HepG2 (cell line): ENCODE results near the gene CIAO2B. TPM values are rescaled to one million over a fixed set of nuclear protein-coding genes. Genes with fewer than 3 reads are reported as not detected.

Experiments
- ATF2 ChIP-seq: sonication (generic); formaldehyde crosslinking; IDR thresholded peaks from 2 replicates; pipeline ENCODE4 v1.4.0; 2020; ENCODE audit warnings: missing genetic modification reagents
- DMAP1 ChIP-seq: IDR thresholded peaks from 2 replicates; pipeline ENCODE4 v1.6.1; 2016
- FOXA1 ChIP-seq, 2 experiments: fragments of 450-650 bp in 1 of 2; sonication (generic) in 1 of 2; formaldehyde crosslinking in 1 of 2; IDR thresholded peaks; 2 replicates each; pipeline versions ENCODE4 v1.4.0 to v1.6.1; 2016 to 2020; ENCODE audit warnings: missing genetic modification reagents in 1 of 2
- FOXP1 ChIP-seq, 2 experiments: fragments of 450-650 bp in 1 of 2; IDR thresholded peaks; 2 replicates each; pipeline ENCODE4 v1.6.1; 2017 to 2018; ENCODE audit warnings: antibody characterized with exemption in 1 of 2
- HMG20B ChIP-seq: conservative IDR thresholded peaks from 2 replicates; pipeline ENCODE4 v1.6.1; 2016; ENCODE audit warnings: missing genetic modification reagents, missing compliant biosample characterization
- KDM6A ChIP-seq: IDR thresholded peaks from 2 replicates; pipeline ENCODE4 v1.6.1; 2016; ENCODE audit warnings: low read depth
- PRDM15 ChIP-seq: sonication (generic); formaldehyde crosslinking; IDR thresholded peaks from 2 replicates; pipeline ENCODE4 v1.4.0; 2020; ENCODE audit warnings: missing genetic modification reagents
- RARA ChIP-seq: IDR thresholded peaks from 2 replicates; pipeline ENCODE4 v1.6.1; 2016; ENCODE audit warnings: missing genetic modification reagents, missing compliant biosample characterization
- REPIN1 ChIP-seq: sonication (generic); formaldehyde crosslinking; IDR thresholded peaks from 2 replicates; pipeline ENCODE4 v1.8.0; 2022; ENCODE audit warnings: missing genetic modification reagents, low read depth, mild to moderate bottlenecking, borderline replicate concordance
- SMAD3 ChIP-seq: sonication (generic); formaldehyde crosslinking; IDR thresholded peaks from 2 replicates; pipeline ENCODE4 v1.4.0; 2020; ENCODE audit warnings: missing genetic modification reagents
- ZBTB25 ChIP-seq: IDR thresholded peaks from 2 replicates; pipeline ENCODE4 v1.6.1; 2018; ENCODE audit warnings: missing genetic modification reagents
- ZBTB7B ChIP-seq: sonication (generic); formaldehyde crosslinking; IDR thresholded peaks from 2 replicates; pipeline ENCODE4 v1.4.0; 2020; ENCODE audit warnings: missing genetic modification reagents
- ZFP91 ChIP-seq: sonication (generic); formaldehyde crosslinking; IDR thresholded peaks from 2 replicates; pipeline ENCODE4 v1.9.0; 2022; ENCODE audit warnings: missing genetic modification reagents, mild to moderate bottlenecking, borderline replicate concordance
- ZNF280B ChIP-seq: sonication (generic); formaldehyde crosslinking; IDR thresholded peaks from 2 replicates; pipeline ENCODE4 v1.5.0; 2020; ENCODE audit warnings: missing genetic modification reagents, mild to moderate bottlenecking, borderline replicate concordance
- ZNF337 ChIP-seq: sonication (generic); formaldehyde crosslinking; IDR thresholded peaks from 2 replicates; pipeline ENCODE4 v1.5.1; 2020; ENCODE audit warnings: missing genetic modification reagents, low read depth, mild to moderate bottlenecking, borderline replicate concordance
- ZNF362 ChIP-seq: sonication (generic); formaldehyde crosslinking; IDR thresholded peaks from 2 replicates; pipeline ENCODE4 v1.4.0; 2020; ENCODE audit warnings: missing genetic modification reagents, mild to moderate bottlenecking, borderline replicate concordance
- polyA plus RNA-seq, 8 experiments: library from polyadenylated mRNA; depleted of rRNA in 3 of 8; stranded (reverse) in 7 of 8; unstranded in 1 of 8; fragments of >200 nt; fragmentation: Illumina TruSeq in 4 of 8; extraction: Trizol in 4 of 8; gene quantifications; 2 replicates each; pipeline versions ENCODE4 v1.2.1 to v1.2.3, GENCODE V29; 2011 to 2016; ENCODE audit warnings: low read depth in 4 of 8, missing spikeins in 1 of 8, mixed read lengths in 1 of 8; ENCODE audit not compliant: insufficient read depth in 1 of 8
- total RNA-seq, 5 experiments: library from RNA; depleted of rRNA; stranded (reverse); fragments of >200 nt; fragmentation: Illumina TruSeq; extraction: Trizol; gene quantifications; 2 replicates each; pipeline ENCODE4 v1.2.3, GENCODE V29; 2016; ENCODE audit warnings: low read depth in 1 of 5

The CIAO2B gene
- total and polyA plus RNA-seq, 2 of the 13 experiments (the other 11 are each of a cell fraction or from before 2014, with no cell fraction given), result 157 to 293 TPM

- TF ChIP-seq FOXP1 (IDR thresholded peaks at IDR 0.05) (no peak), FOXP1 (CRISPR knock-in tag; IDR thresholded peaks at IDR 0.05) (0 out of 2 replicates have a peak, but pooled peaks have one; percentile 7), ATF2 (CRISPR knock-in tag) (peak; percentile 67; the same call in 1 of the 2 replicates), ZFP91 (CRISPR knock-in tag) (peak; percentile 72), KDM6A (CRISPR knock-in tag) (0 out of 2 replicates have a peak, but pooled peaks have one; percentile 39), ZNF337 (CRISPR knock-in tag) (no peak), SMAD3 (CRISPR knock-in tag) (no peak), HMG20B (CRISPR knock-in tag) (no peak), FOXA1 (IDR thresholded peaks at IDR 0.05) (no peak), FOXA1 (CRISPR knock-in tag; IDR thresholded peaks at IDR 0.05) (no peak), RARA (CRISPR knock-in tag) (peak; percentile 49), ZBTB7B (CRISPR knock-in tag) (peak; percentile 87; the same call in 1 of the 2 replicates), PRDM15 (CRISPR knock-in tag) (0 out of 2 replicates have a peak, but pooled peaks have one; percentile 70), ZNF280B (CRISPR knock-in tag) (no peak; the same call in 1 of the 2 replicates), ZNF362 (CRISPR knock-in tag) (no peak), DMAP1 (CRISPR knock-in tag) (peak; percentile 68), ZBTB25 (CRISPR knock-in tag) (no peak), REPIN1 (peak; percentile 94; the same call in 1 of the 2 replicates)
Measured at GRCh38 chr16:66935314-66936011, 1.3 kb upstream of the CIAO2B start, which contains the start of gene CES2 (continued).
